ENCODE results near the gene DSG2. TPM values are rescaled to one million over a fixed set of nuclear protein-coding genes. Genes with fewer than 3 reads are reported as not detected.

DSG2 gene
- total RNA-seq, 1 donor from 2014 or later: 3.3 TPM

DNA sequence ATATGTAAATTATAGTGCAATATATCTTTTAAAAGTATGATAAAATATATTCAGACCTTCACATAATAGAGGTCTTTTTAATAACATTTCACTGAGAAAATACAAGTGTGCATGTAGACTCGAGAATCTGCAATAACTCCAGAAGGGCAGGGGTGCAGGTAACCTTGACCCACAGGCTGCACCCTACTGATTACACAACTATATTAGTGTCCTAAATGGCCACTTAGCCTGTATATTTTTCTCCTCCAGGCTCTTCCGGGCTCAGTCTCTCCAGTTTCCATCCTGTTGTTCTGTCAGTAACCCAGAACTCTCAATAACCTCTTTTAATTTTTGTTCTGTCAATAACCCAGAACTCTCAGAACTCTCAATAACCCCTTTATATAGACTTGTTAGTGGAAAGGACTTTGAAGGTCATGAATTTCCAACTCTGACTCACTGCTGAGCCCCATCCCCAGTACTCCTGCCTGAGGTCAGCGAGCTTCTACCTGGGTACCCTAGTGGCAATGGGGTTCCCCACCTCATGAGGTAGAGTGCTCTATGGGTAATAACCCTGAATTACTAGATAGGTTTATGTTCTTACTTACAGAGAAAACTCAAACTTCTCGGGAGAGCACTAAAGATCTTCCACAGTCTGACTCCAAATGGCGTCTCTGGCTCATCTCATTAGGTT lies 85.3 kb downstream of the DSG2 start:
- FAIRE-seq (no peak), DNase-seq (ENCODE audit: low spot score in 2 of 2) (no peak)

DNA sequence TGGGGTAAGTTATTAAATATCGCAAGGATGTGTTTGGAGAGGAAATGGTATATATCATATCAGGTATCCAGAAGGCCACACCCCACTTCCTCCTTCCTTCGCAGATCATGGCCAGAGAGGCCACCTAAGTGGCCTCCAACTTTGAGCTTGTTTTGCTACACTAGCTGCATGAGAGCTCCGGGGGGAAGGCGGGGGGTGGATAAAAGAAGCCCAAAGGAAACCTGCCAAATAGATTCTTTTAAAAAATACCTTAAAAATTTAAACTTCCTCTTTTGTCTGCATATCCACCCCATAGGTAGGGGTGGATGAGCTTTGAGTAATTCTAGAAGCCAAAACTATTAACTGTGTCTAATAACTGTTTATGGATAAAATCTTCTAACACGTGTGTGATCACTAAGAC lies 88.0 kb downstream of the DSG2 start:
- FAIRE-seq: no peak
- DNase-seq (ENCODE audit: low spot score in 2 of 2): no peak

DNA sequence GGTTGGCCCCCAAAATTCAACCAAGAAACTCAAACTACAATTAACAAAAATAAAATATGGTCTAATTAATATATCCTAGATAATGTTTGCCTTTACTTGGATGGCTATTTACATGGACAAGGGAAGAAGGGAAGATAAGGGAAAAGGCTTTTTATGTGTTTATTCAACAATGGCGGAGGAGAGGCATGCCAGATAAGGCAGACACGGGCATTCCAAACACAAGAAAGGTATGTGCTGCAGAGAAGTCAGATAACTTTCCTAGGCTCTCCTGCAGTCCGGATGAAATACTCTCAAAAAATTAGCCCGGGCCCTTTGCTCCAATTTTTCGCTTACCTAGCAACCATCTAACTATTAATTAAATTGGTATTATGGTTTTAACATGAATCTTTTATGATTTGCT lies 88.6 kb downstream of the DSG2 start:
- no peak for FAIRE-seq
- DNase-seq (ENCODE audit: low spot score in 2 of 2): no peak

DNA sequence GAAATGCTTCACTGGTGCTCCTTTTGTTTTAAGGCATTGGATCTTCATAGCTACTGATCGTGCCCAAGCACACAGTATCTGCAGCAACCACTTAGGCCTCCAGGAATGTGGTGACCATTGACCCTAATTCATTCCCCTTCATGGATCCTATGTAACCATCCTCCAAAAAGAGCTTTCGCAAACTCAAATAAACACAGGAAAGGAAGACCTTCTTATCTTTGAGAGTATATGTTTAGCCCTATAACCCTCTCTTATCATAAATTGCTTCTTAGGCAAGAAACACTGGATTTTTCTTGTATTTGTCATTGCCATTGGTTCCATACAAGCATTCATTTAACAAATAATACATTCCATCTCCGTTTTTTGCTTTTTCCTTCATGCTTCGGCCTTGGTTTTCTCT lies 89.6 kb downstream of the DSG2 start:
- no peak for FAIRE-seq
- DNase-seq (ENCODE audit: low spot score in 2 of 2): no peak

DNA sequence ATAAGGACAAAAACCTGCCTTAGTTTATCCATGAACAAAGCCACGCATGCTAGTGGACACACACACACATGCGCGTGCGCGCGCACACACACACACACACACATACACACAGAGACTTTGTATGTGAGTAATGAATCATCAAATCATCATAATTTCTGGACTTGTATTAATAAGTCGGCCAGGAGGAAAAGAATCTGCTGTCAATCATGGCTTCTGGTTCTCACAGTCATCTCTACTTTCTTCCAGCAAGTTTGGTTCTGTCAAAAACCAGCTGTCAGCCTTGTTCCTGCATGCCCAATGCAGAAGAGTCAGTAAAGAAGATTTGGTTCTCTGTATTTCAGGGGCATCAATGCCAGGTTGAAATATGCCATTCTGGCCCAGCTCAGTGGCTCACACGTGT lies 92.6 kb downstream of the DSG2 start:
- DNase-seq (ENCODE audit: low spot score in 2 of 2) (no peak), FAIRE-seq (no peak)

GRCh38 chr18:31591113-31591512 lies 93.1 kb downstream of the DSG2 start:
- FAIRE-seq (no peak), DNase-seq (ENCODE audit: low spot score in 2 of 2) (no peak)

GRCh38 chr18:31591628-31592027 lies 93.7 kb downstream of the DSG2 start, which contains the start of gene TTR:
Gene TTR (plus strand): TSS chr18:31591877. CDS start chr18:31591903, 26 bp downstream.
- DNase-seq (ENCODE audit: low spot score in 2 of 2): no peak
- FAIRE-seq: no peak

GRCh38 chr18:31592506-31593157 lies 94.7 kb downstream of the DSG2 start:
- no peak for DNase-seq (ENCODE audit: low spot score in 2 of 2)
- FAIRE-seq: no peak

GRCh38 chr18:31595121-31595771 lies 97.3 kb downstream of the DSG2 start:
- DNase-seq (ENCODE audit: low spot score in 2 of 2) (no peak), FAIRE-seq (no peak)

- DNase-seq (ENCODE audit: low spot score in 2 of 2) (no peak), FAIRE-seq (no peak)
Measured at GRCh38 chr18:31596081-31596872, 98.3 kb downstream of the DSG2 start.

DNA sequence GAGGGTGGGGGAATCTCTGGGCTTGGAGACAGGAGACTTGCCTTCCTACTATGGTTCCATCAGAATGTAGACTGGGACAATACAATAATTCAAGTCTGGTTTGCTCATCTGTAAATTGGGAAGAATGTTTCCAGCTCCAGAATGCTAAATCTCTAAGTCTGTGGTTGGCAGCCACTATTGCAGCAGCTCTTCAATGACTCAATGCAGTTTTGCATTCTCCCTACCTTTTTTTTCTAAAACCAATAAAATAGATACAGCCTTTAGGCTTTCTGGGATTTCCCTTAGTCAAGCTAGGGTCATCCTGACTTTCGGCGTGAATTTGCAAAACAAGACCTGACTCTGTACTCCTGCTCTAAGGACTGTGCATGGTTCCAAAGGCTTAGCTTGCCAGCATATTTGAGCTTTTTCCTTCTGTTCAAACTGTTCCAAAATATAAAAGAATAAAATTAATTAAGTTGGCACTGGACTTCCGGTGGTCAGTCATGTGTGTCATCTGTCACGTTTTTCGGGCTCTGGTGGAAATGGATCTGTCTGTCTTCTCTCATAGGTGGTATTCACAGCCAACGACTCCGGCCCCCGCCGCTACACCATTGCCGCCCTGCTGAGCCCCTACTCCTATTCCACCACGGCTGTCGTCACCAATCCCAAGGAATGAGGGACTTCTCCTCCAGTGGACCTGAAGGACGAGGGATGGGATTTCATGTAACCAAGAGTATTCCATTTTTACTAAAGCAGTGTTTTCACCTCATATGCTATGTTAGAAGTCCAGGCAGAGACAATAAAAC lies 100.2 kb downstream of the DSG2 start:
- DNase-seq (ENCODE audit: low spot score in 2 of 2) (no peak), FAIRE-seq (no peak)

Other genes with a start within 250 kb of the DSG2 start
- under 0.01 TPM for gene DSG1, start 180.0 kb upstream of the DSG2 start, total RNA-seq
- under 0.01 TPM for gene DSG4, start 121.4 kb upstream of the DSG2 start, total RNA-seq
- under 0.01 TPM for gene DSG3, start 50.4 kb upstream of the DSG2 start, total RNA-seq
- gene TTR, start 93.7 kb downstream of the DSG2 start, total RNA-seq: 0.82 TPM
- gene B4GALT6, start 186.4 kb downstream of the DSG2 start, total RNA-seq: 7.7 TPM